PFSK-1 (cell line): ENCODE measurements around the gene PLA2G3.

Source experiments
- FOXP2 ChIP-seq: optimal IDR thresholded peaks from 2 replicates; pipeline ENCODE3; 2011; ENCODE audit warnings: borderline replicate concordance, control low read depth, inconsistent platforms; ENCODE audit not compliant: insufficient read depth; ENCODE audit errors: extremely low read length, extremely low read depth
- POLR2AphosphoS5 ChIP-seq: IDR thresholded peaks from 2 replicates; pipeline ENCODE4 v1.6.1; 2012; ENCODE audit warnings: low read depth, mild to moderate bottlenecking, control low read depth, low read length, moderate library complexity
- SIN3A ChIP-seq: IDR thresholded peaks from 2 replicates; pipeline ENCODE4 v1.6.1; 2012; ENCODE audit warnings: mild to moderate bottlenecking, low read length, moderate library complexity, borderline replicate concordance; ENCODE audit not compliant: insufficient read depth
- TAF1 ChIP-seq: IDR thresholded peaks from 2 replicates; pipeline ENCODE4 v1.6.1; 2012; ENCODE audit warnings: low read length, control low read depth, borderline replicate concordance; ENCODE audit not compliant: insufficient read depth
- TF ChIP-seq, protein P1 (sequence below), 2 experiments: IDR thresholded peaks; 2 replicates each; pipeline versions ENCODE4 v1.6.1 to v1.8.0; 2011 to 2012; ENCODE audit warnings: low read depth in 2 of 2, low read length in 2 of 2, control low read depth in 1 of 2, inconsistent platforms in 1 of 2, mild to moderate bottlenecking in 1 of 2, moderate library complexity in 1 of 2; ENCODE audit not compliant: insufficient read depth in 1 of 2

The PLA2G3 gene

GRCh38 chr22:31130873-31131272 is 9.4 kb downstream of the PLA2G3 start:
- TF ChIP-seq TAF1 (no peak), SIN3A (no peak), POLR2AphosphoS5 (no peak), FOXP2 (no peak)
- TF ChIP-seq, protein P1, sequence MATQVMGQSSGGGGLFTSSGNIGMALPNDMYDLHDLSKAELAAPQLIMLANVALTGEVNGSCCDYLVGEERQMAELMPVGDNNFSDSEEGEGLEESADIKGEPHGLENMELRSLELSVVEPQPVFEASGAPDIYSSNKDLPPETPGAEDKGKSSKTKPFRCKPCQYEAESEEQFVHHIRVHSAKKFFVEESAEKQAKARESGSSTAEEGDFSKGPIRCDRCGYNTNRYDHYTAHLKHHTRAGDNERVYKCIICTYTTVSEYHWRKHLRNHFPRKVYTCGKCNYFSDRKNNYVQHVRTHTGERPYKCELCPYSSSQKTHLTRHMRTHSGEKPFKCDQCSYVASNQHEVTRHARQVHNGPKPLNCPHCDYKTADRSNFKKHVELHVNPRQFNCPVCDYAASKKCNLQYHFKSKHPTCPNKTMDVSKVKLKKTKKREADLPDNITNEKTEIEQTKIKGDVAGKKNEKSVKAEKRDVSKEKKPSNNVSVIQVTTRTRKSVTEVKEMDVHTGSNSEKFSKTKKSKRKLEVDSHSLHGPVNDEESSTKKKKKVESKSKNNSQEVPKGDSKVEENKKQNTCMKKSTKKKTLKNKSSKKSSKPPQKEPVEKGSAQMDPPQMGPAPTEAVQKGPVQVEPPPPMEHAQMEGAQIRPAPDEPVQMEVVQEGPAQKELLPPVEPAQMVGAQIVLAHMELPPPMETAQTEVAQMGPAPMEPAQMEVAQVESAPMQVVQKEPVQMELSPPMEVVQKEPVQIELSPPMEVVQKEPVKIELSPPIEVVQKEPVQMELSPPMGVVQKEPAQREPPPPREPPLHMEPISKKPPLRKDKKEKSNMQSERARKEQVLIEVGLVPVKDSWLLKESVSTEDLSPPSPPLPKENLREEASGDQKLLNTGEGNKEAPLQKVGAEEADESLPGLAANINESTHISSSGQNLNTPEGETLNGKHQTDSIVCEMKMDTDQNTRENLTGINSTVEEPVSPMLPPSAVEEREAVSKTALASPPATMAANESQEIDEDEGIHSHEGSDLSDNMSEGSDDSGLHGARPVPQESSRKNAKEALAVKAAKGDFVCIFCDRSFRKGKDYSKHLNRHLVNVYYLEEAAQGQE (IDR thresholded peaks at IDR 0.05; ENCODE audit: insufficient read depth in 1 of 2, low read depth in 2 of 2, low read length in 2 of 2) = no peak

GRCh38 chr22:31128156-31128555 is 12.2 kb downstream of the PLA2G3 start:
- TF ChIP-seq SIN3A = no peak
- no peak for TF ChIP-seq FOXP2

DNA sequence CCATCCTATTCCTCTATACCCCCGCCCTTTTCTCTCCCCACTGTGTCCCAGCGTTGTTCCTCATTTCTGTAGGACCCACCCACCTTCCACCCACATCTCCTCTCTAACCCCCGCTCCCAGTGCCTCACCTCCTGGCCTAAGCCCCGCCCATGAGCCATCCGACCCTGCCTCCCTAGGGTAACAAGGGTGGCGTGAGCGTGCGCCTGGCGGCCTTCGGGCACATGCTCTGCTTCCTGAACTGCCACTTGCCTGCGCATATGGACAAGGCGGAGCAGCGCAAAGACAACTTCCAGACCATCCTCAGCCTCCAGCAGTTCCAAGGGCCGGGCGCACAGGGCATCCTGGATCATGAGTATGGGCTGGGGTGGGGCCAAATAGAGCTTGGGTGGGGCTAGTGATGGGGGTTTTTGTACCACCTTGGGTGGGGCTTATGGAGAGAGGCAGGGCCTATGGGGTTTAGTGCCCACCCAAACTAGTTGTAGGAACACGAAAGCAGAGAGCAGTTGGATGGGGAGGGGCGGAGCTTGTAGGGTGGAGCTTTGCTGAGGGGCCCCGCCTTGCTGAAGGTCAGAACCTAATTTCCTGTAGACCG is 13.0 kb downstream of the PLA2G3 start:
- TF ChIP-seq FOXP2 (no peak), TAF1 (no peak), POLR2AphosphoS5 (no peak), SIN3A (no peak)
- TF ChIP-seq, protein P1 (IDR thresholded peaks at IDR 0.05; ENCODE audit: insufficient read depth in 1 of 2, low read depth in 2 of 2, low read length in 2 of 2) = no peak

GRCh38 chr22:31126869-31127175 is 13.5 kb downstream of the PLA2G3 start:
- no peak for TF ChIP-seq SIN3A
- TF ChIP-seq, protein P1 (IDR thresholded peaks at IDR 0.05; ENCODE audit: insufficient read depth in 1 of 2, low read depth in 2 of 2, low read length in 2 of 2) = no peak
- TF ChIP-seq POLR2AphosphoS5 = no peak
- TF ChIP-seq FOXP2 = no peak
- TF ChIP-seq TAF1 = no peak

DNA sequence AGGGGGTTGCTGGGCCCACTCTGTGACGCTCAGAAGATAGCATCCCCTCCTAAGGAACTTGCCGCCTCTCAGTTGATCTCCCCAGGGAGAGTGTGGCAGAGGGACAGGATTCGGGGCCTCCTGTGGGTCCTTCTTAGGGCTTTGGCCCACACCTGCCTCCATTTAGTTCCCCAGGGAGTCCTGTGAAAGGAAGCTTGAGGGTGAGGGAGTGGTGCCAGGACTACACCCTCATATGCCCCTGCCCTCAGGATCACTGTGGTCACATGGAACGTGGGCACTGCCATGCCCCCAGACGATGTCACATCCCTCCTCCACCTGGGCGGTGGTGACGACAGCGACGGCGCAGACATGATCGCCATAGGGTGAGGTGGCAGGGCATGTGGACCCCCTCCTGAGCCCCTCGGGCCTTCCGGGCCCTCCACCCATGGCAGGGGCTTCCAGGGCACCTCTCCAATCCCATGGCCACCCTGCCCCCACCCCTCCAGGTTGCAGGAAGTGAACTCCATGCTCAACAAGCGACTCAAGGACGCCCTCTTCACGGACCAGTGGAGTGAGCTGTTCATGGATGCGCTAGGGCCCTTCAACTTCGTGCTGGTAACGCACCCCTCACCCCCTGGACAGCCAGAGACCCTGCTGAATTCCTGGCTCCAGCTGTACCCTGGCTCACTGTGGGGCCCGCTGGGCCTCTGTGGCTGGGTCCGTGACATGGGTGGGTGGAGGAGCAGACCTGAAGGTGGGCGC is 14.0 kb downstream of the PLA2G3 start:
- TF ChIP-seq FOXP2 = no peak
- TF ChIP-seq, protein P1 (IDR thresholded peaks at IDR 0.05; ENCODE audit: insufficient read depth in 1 of 2, low read depth in 2 of 2, low read length in 2 of 2) = no peak
- no peak for TF ChIP-seq POLR2AphosphoS5
- TF ChIP-seq TAF1 = no peak
- TF ChIP-seq SIN3A = no peak
